Endodermal cell (in vitro differentiated cells): Measurements from ENCODE around the gene TNS3. TPM values are rescaled to one million over a fixed set of nuclear protein-coding genes. Genes with fewer than 3 reads are reported as not detected.
A peak's percentile ranks its signal among the peaks of the same experiment; 100 is the strongest.

ENCODE experiments used
- DNase-seq: peaks from one replicate; pipeline ENCODE4 v3.0.0-alpha.2; 2017
- H3K27ac ChIP-seq: 2 replicates; pipeline ENCODE4 v1.5.1; 2013; ENCODE audit warnings: mild to moderate bottlenecking, low read depth, low read length, moderate library complexity
- H3K27me3 ChIP-seq: 2 replicates; pipeline ENCODE4 v1.6.1; 2013; ENCODE audit warnings: mild to moderate bottlenecking, low read length, moderate library complexity; ENCODE audit not compliant: insufficient read depth, control insufficient read depth, poor library complexity, severe bottlenecking
- H3K36me3 ChIP-seq: 2 replicates; pipeline ENCODE4 v1.7.0; 2013; ENCODE audit warnings: mild to moderate bottlenecking, low read length, moderate library complexity; ENCODE audit not compliant: control insufficient read depth, insufficient read depth
- H3K4me1 ChIP-seq: one replicate; pipeline ENCODE4 v1.7.0; 2013; ENCODE audit warnings: low read length; ENCODE audit not compliant: control insufficient read depth, insufficient read depth
- H3K4me3 ChIP-seq: 2 replicates; pipeline ENCODE4 v1.5.1; 2013; ENCODE audit warnings: mild to moderate bottlenecking, low read length, moderate library complexity
- H3K9ac ChIP-seq: 2 replicates; pipeline ENCODE4 v1.6.1; 2013; ENCODE audit warnings: mild to moderate bottlenecking, low read length, moderate library complexity; ENCODE audit not compliant: poor library complexity, severe bottlenecking; ENCODE audit errors: extremely low read depth
- H3K9me3 ChIP-seq: 2 replicates; pipeline ENCODE4 v1.6.1; 2013; ENCODE audit warnings: mild to moderate bottlenecking, low read length, moderate library complexity; ENCODE audit not compliant: control insufficient read depth
- H3K27ac Mint-ChIP-seq: 2 replicates; pipeline ENCODE4 v1.8.0; 2020; ENCODE audit warnings: mixed read lengths
- H3K27me3 Mint-ChIP-seq: 2 replicates; pipeline ENCODE4 v1.8.0; 2021; ENCODE audit warnings: mild to moderate bottlenecking, mixed read lengths; ENCODE audit not compliant: insufficient read depth
- H3K36me3 Mint-ChIP-seq: 2 replicates; pipeline ENCODE4 v1.8.0; 2020; ENCODE audit warnings: low read depth, mixed read lengths
- H3K4me1 Mint-ChIP-seq: 2 replicates; pipeline ENCODE4 v1.8.0; 2020; ENCODE audit warnings: mixed read lengths
- H3K4me3 Mint-ChIP-seq: 2 replicates; pipeline ENCODE4 v1.8.0; 2020; ENCODE audit warnings: mild to moderate bottlenecking, moderate library complexity, mixed read lengths
- H3K9me3 Mint-ChIP-seq: 2 replicates; pipeline ENCODE4 v1.8.0; 2020; ENCODE audit warnings: mild to moderate bottlenecking, mixed read lengths
- WGBS, 2 experiments: methylation state at CpG; one replicate each; pipeline versions ENCODE4 v1.1.5 to v1.1.7; 2013; ENCODE audit warnings: missing lambda C conversion rate in 2 of 2, mixed read lengths in 1 of 2; ENCODE audit not compliant: insufficient coverage in 1 of 2, insufficient read length in 1 of 2; 5-methylcytosine and 5-hydroxymethylcytosine counted together
- total RNA-seq, 2 donors: library from RNA; stranded (reverse); fragmentation: NEBNext Ultra II Directional in 1 of 2; extraction: Animal tissue kit (Norgen Biotek cat#: 25700) in 1 of 2; gene quantifications; 2 replicates in 1 of 2; 3 replicates in 1 of 2; pipeline ENCODE4 v1.2.1, GENCODE V29; 2021
- TF ChIP-seq, protein P1 (sequence below): fragments of 200-600 bp; sonication (generic); conservative IDR thresholded peaks from 2 replicates; pipeline ENCODE4 v1.5.0; 2021; ENCODE audit warnings: antibody characterized with exemption, mild to moderate bottlenecking

The TNS3 gene
- total RNA-seq, 2 donors from 2014 or later = 33.8 to 38.5 TPM

DNA sequence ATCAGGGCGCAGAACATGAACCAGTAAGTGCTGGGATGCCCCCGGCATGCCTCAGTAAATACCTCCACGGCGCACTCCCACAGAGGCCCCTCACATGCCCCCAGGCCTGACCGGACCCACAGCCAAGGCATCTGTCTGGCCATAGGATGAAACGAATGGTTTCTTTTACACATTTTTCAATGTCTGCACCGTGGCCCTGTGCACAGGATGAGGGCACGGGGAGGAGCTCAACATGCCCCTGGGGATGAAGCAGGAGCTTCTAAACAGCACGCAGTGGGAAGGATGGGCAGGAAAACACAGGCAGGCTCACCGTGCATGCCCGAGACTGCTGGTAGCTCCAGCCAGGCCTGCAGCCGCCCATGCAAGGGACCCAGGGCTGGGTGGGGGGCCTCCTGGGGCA is 283.3 kb downstream of the TNS3 start:
- H3K9me3 Mint-ChIP-seq = no peaks in the 10 kb centered on the region
- no peak overlapping the region for H3K9ac ChIP-seq
- H3K4me1 Mint-ChIP-seq = no peaks in the 10 kb centered on the region
- H3K4me1 ChIP-seq = no peaks in the 10 kb centered on the region
- TF ChIP-seq, protein P1, sequence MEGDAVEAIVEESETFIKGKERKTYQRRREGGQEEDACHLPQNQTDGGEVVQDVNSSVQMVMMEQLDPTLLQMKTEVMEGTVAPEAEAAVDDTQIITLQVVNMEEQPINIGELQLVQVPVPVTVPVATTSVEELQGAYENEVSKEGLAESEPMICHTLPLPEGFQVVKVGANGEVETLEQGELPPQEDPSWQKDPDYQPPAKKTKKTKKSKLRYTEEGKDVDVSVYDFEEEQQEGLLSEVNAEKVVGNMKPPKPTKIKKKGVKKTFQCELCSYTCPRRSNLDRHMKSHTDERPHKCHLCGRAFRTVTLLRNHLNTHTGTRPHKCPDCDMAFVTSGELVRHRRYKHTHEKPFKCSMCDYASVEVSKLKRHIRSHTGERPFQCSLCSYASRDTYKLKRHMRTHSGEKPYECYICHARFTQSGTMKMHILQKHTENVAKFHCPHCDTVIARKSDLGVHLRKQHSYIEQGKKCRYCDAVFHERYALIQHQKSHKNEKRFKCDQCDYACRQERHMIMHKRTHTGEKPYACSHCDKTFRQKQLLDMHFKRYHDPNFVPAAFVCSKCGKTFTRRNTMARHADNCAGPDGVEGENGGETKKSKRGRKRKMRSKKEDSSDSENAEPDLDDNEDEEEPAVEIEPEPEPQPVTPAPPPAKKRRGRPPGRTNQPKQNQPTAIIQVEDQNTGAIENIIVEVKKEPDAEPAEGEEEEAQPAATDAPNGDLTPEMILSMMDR = no peak
- H3K27ac ChIP-seq = no peak overlapping the region
- H3K27me3 ChIP-seq = no peaks in the 10 kb centered on the region
- H3K27me3 Mint-ChIP-seq = no peaks in the 10 kb centered on the region
- peak; percentile 28 for DNase-seq
- H3K27ac Mint-ChIP-seq = no peak overlapping the region
- H3K4me3 Mint-ChIP-seq = no peak overlapping the region
- H3K36me3 Mint-ChIP-seq = peaks cover 8% of the 10 kb centered on the region
- H3K4me3 ChIP-seq = no peak overlapping the region
- 94 to 96% methylated on average over 12 of the region's 12 CpGs for WGBS, 2 experiments
- no peaks in the 10 kb centered on the region for H3K9me3 ChIP-seq
- H3K36me3 ChIP-seq = peaks cover 27% of the 10 kb centered on the region

DNA sequence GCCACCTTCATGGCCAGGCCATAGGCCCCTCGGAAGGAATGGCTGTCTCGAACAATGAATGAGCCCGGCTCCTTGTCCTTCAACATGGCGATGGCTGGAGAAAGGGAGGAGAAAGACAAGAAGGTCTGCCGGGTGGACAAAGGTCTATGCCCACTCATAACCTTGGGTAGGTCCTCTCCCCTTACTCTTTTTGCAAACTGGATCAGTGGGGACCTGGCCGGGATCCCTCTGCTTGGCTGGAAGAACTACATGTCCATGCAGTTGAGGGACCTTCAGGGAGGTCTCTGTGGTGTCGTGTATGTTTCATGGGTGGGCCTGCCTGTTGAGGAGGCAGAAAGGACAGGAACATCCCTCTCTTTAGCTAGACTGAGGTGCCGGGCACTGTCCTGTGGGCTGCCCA is 284.8 kb downstream of the TNS3 start:
- Histone ChIP-seq H3K4me1 (no peaks in the 10 kb centered on the region), H3K4me3 (no peak overlapping the region), H3K27me3 (no peaks in the 10 kb centered on the region), H3K9me3 (no peaks in the 10 kb centered on the region), H3K9ac (no peak overlapping the region), H3K36me3 (peaks cover 34% of the 10 kb centered on the region), H3K27ac (no peak overlapping the region)
- Mint-ChIP-seq H3K36me3 (peaks cover 16% of the 10 kb centered on the region), H3K27ac (no peak overlapping the region), H3K9me3 (no peaks in the 10 kb centered on the region), H3K27me3 (no peaks in the 10 kb centered on the region), H3K4me3 (no peak overlapping the region), H3K4me1 (no peaks in the 10 kb centered on the region)
- TF ChIP-seq, protein P1 = no peak
- peak; percentile 35 for DNase-seq
- WGBS, 2 experiments = 94 to 100% methylated on average over 4 to 8 of the region's 8 CpGs

DNA sequence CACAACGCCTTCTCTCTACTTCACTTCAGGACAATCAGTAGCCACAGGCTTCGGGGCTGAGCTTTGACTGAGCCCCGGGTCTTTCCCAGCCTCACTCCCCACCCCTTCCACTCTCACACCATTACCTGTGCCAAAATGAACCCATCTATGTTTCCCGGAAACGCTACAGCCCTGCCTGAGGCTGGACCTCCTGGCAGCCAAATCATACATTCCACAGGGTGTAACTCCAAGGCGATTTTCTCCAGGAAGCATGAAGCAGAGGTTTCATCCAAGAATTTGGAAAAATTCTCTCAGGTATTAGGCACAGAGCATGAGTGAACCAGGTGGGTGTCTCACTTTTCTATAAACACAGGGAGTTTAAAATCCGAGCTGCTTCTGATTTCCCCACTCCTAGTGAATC is 286.3 kb downstream of the TNS3 start:
- H3K9ac ChIP-seq = no peak overlapping the region
- no peak for DNase-seq
- no peak overlapping the region for H3K27ac ChIP-seq
- H3K4me3 ChIP-seq = no peak overlapping the region
- H3K4me3 Mint-ChIP-seq = no peak overlapping the region
- H3K9me3 Mint-ChIP-seq = no peaks in the 10 kb centered on the region
- no peaks in the 10 kb centered on the region for H3K27me3 Mint-ChIP-seq
- no peaks in the 10 kb centered on the region for H3K4me1 Mint-ChIP-seq
- no peaks in the 10 kb centered on the region for H3K9me3 ChIP-seq
- peaks cover 45% of the 10 kb centered on the region for H3K36me3 ChIP-seq
- 90 to 97% methylated on average over 5 to 7 of the region's 7 CpGs for WGBS, 2 experiments
- peaks cover 30% of the 10 kb centered on the region for H3K36me3 Mint-ChIP-seq
- TF ChIP-seq, protein P1 = no peak
- no peaks in the 10 kb centered on the region for H3K4me1 ChIP-seq
- no peaks in the 10 kb centered on the region for H3K27me3 ChIP-seq
- no peak overlapping the region for H3K27ac Mint-ChIP-seq
